GM23338 (cell line): ENCODE measurements around the gene GTF2A1. TPM values are rescaled to one million over a fixed set of nuclear protein-coding genes. Genes with fewer than 3 reads are reported as not detected.

Experiments used
- ATAC-seq: fragments of 200-7000 bp; cut with Tn5 transposase; 3 replicates; pipeline ENCODE4 v1.9.1; 2020
- DNase-seq: peaks from one replicate; pipeline ENCODE4 v3.0.0-alpha.2; 2015; ENCODE audit warnings: low spot score
- H2AFZ ChIP-seq: fragments of 200-600 bp; sonication (generic); 2 replicates; pipeline ENCODE4 v1.8.0; 2016; ENCODE audit warnings: antibody characterized with exemption, mild to moderate bottlenecking, moderate library complexity
- H3F3A ChIP-seq: fragments of 200-600 bp; sonication (generic); replicated peaks from 2 replicates; pipeline ENCODE4 v1.8.0; 2017; ENCODE audit warnings: antibody characterized with exemption, mixed run types, low read depth
- H3K27ac ChIP-seq: fragments of 200-600 bp; sonication (generic); 2 replicates; pipeline ENCODE4 v1.6.1; 2016; ENCODE audit warnings: low read depth
- H3K27me3 ChIP-seq: fragments of 200-600 bp; sonication (generic); 2 replicates; pipeline ENCODE4 v1.8.0; 2016; ENCODE audit warnings: mild to moderate bottlenecking, mixed run types, moderate library complexity; ENCODE audit not compliant: insufficient read depth
- H3K36me3 ChIP-seq: fragments of 200-600 bp; sonication (generic); 2 replicates; pipeline ENCODE4 v1.8.0; 2016; ENCODE audit warnings: mild to moderate bottlenecking; ENCODE audit not compliant: insufficient read depth
- H3K4me1 ChIP-seq: fragments of 200-600 bp; sonication (generic); 2 replicates; pipeline ENCODE4 v1.8.0; 2016; ENCODE audit warnings: mild to moderate bottlenecking, moderate library complexity; ENCODE audit not compliant: insufficient read depth
- H3K4me2 ChIP-seq: fragments of 200-600 bp; sonication (generic); 2 replicates; pipeline ENCODE4 v1.7.1; 2017; ENCODE audit warnings: mixed run types
- H3K4me3 ChIP-seq: fragments of 200-600 bp; sonication (generic); 2 replicates; pipeline ENCODE4 v1.6.1; 2016; ENCODE audit warnings: mixed run types
- H3K79me2 ChIP-seq: fragments of 200-600 bp; sonication (generic); replicated peaks from 2 replicates; pipeline ENCODE4 v1.8.0; 2017; ENCODE audit warnings: mild to moderate bottlenecking; ENCODE audit not compliant: insufficient read depth
- H3K9me2 ChIP-seq: fragments of 200-600 bp; sonication (generic); 2 replicates; pipeline ENCODE4 v1.8.0; 2017; ENCODE audit not compliant: insufficient read depth
- H4K20me1 ChIP-seq: fragments of 200-600 bp; sonication (generic); replicated peaks from 2 replicates; pipeline ENCODE4 v1.8.0; 2017; ENCODE audit warnings: mild to moderate bottlenecking; ENCODE audit not compliant: insufficient read depth
- H3K27ac Mint-ChIP-seq: 2 replicates; pipeline ENCODE4 v1.8.0; 2020; ENCODE audit warnings: inconsistent platforms, mild to moderate bottlenecking, moderate library complexity, mixed read lengths
- H3K27me3 Mint-ChIP-seq: 3 replicates; pipeline ENCODE4 v1.8.0; 2022; ENCODE audit warnings: low read depth, mild to moderate bottlenecking, moderate library complexity, mixed read lengths, inconsistent platforms; ENCODE audit not compliant: insufficient read depth, poor library complexity
- H3K36me3 Mint-ChIP-seq: 3 replicates; pipeline ENCODE4 v1.8.0; 2021; ENCODE audit warnings: low read depth, mild to moderate bottlenecking, inconsistent platforms, moderate library complexity, mixed read lengths
- H3K4me1 Mint-ChIP-seq: 3 replicates; pipeline ENCODE4 v1.8.0; 2020; ENCODE audit warnings: mild to moderate bottlenecking, inconsistent platforms, mixed read lengths
- H3K4me3 Mint-ChIP-seq: 3 replicates; pipeline ENCODE4 v1.8.0; 2021; ENCODE audit warnings: moderate library complexity, mild to moderate bottlenecking, inconsistent platforms, mixed read lengths
- H3K9me3 Mint-ChIP-seq: 3 replicates; pipeline ENCODE4 v1.8.0; 2020; ENCODE audit warnings: moderate library complexity, mild to moderate bottlenecking, inconsistent platforms, mixed read lengths
- CREB1 ChIP-seq: fragments of 250-450 bp; sonication (Bioruptor Pico); IDR thresholded peaks from 2 replicates; pipeline ENCODE4 v1.5.0; 2020; ENCODE audit warnings: low read depth, mild to moderate bottlenecking, moderate library complexity
- EZH2 ChIP-seq: fragments of 200-600 bp; sonication (generic); IDR thresholded peaks from one replicate; pipeline ENCODE4 v1.8.0; 2017; ENCODE audit warnings: antibody characterized with exemption, mild to moderate bottlenecking, low read depth; ENCODE audit not compliant: unreplicated experiment
- POLR2AphosphoS5 ChIP-seq: IDR thresholded peaks from 2 replicates; pipeline ENCODE4 v1.6.1; 2016; ENCODE audit warnings: antibody characterized with exemption, low read depth
- ZNF331 ChIP-seq: fragments of 250-450 bp; sonication (Bioruptor Pico); IDR thresholded peaks from 2 replicates; pipeline ENCODE4 v1.5.0; 2020; ENCODE audit warnings: low read depth, mild to moderate bottlenecking, moderate library complexity
- polyA plus RNA-seq: library from polyadenylated mRNA; unstranded; fragments of >200 nt; fragmentation: Nextera tagmentation; extraction: Ambion mirVana; gene quantifications from 2 replicates; pipeline ENCODE4 v1.2.1, GENCODE V29; 2016
- total RNA-seq: library from RNA; depleted of rRNA; stranded (reverse); fragments of >200 nt; shearing (Covaris generic); gene quantifications from 2 replicates; pipeline ENCODE4 v1.2.3, GENCODE V29; 2014
- TF ChIP-seq, protein P1 (sequence below): fragments of 250-450 bp; sonication (Bioruptor Pico); IDR thresholded peaks from 2 replicates; pipeline ENCODE4 v1.5.0; 2020; ENCODE audit warnings: mild to moderate bottlenecking, moderate library complexity
- TF ChIP-seq, protein P2 (sequence below), 2 experiments: fragments of 200-600 bp in 1 of 2; sonication (generic) in 1 of 2; conservative IDR thresholded peaks; 2 replicates each; pipeline versions ENCODE4 v1.5.1 to v1.6.1; 2016 to 2017; ENCODE audit warnings: antibody characterized with exemption in 2 of 2, low read depth in 2 of 2, mild to moderate bottlenecking in 2 of 2, moderate library complexity in 1 of 2
- TF ChIP-seq, protein P3 (sequence below): IDR thresholded peaks from 2 replicates; pipeline ENCODE4 v1.6.1; 2016; ENCODE audit warnings: antibody characterized with exemption

Gene GTF2A1
- total and polyA plus RNA-seq, 2 experiments from 2014 or later, result 12.1 to 50.6 TPM

DNA sequence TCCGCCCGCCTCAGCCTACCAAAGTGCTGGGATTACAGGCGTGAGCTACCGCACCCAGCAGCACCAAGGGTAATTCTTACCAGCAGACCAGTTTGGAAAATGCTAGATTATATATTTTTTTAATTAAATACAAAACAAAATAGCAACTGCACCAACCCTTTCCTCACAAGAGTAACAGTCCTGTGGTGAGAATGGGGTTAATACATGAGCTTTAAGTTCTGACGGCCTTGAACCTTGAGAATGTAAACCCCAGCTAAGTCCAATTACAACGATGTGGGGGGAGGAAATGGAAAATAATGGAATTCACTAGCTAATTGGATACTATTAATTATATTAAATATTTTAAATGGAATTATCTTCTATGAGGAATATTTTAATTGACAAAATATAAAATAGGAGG is 82.3 kb downstream of the GTF2A1 start (continued):
- TF ChIP-seq, protein P1, sequence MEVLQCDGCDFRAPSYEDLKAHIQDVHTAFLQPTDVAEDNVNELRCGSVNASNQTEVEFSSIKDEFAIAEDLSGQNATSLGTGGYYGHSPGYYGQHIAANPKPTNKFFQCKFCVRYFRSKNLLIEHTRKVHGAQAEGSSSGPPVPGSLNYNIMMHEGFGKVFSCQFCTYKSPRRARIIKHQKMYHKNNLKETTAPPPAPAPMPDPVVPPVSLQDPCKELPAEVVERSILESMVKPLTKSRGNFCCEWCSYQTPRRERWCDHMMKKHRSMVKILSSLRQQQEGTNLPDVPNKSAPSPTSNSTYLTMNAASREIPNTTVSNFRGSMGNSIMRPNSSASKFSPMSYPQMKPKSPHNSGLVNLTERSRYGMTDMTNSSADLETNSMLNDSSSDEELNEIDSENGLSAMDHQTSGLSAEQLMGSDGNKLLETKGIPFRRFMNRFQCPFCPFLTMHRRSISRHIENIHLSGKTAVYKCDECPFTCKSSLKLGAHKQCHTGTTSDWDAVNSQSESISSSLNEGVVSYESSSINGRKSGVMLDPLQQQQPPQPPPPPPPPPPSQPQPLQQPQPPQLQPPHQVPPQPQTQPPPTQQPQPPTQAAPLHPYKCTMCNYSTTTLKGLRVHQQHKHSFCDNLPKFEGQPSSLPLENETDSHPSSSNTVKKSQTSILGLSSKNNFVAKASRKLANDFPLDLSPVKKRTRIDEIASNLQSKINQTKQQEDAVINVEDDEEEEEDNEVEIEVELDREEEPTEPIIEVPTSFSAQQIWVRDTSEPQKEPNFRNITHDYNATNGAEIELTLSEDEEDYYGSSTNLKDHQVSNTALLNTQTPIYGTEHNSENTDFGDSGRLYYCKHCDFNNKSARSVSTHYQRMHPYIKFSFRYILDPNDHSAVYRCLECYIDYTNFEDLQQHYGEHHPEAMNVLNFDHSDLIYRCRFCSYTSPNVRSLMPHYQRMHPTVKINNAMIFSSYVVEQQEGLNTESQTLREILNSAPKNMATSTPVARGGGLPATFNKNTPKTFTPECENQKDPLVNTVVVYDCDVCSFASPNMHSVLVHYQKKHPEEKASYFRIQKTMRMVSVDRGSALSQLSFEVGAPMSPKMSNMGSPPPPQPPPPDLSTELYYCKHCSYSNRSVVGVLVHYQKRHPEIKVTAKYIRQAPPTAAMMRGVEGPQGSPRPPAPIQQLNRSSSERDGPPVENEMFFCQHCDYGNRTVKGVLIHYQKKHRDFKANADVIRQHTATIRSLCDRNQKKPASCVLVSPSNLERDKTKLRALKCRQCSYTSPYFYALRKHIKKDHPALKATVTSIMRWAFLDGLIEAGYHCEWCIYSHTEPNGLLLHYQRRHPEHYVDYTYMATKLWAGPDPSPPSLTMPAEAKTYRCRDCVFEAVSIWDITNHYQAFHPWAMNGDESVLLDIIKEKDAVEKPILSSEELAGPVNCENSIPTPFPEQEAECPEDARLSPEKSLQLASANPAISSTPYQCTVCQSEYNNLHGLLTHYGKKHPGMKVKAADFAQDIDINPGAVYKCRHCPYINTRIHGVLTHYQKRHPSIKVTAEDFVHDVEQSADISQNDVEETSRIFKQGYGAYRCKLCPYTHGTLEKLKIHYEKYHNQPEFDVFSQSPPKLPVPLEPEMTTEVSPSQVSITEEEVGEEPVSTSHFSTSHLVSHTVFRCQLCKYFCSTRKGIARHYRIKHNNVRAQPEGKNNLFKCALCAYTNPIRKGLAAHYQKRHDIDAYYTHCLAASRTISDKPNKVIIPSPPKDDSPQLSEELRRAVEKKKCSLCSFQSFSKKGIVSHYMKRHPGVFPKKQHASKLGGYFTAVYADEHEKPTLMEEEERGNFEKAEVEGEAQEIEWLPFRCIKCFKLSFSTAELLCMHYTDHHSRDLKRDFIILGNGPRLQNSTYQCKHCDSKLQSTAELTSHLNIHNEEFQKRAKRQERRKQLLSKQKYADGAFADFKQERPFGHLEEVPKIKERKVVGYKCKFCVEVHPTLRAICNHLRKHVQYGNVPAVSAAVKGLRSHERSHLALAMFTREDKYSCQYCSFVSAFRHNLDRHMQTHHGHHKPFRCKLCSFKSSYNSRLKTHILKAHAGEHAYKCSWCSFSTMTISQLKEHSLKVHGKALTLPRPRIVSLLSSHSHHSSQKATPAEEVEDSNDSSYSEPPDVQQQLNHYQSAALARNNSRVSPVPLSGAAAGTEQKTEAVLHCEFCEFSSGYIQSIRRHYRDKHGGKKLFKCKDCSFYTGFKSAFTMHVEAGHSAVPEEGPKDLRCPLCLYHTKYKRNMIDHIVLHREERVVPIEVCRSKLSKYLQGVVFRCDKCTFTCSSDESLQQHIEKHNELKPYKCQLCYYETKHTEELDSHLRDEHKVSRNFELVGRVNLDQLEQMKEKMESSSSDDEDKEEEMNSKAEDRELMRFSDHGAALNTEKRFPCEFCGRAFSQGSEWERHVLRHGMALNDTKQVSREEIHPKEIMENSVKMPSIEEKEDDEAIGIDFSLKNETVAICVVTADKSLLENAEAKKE (CRISPR knock-in tag), result no peak
- no peak for TF ChIP-seq POLR2AphosphoS5
- no peak for TF ChIP-seq CREB1 (CRISPR knock-in tag)
- TF ChIP-seq, protein P2, sequence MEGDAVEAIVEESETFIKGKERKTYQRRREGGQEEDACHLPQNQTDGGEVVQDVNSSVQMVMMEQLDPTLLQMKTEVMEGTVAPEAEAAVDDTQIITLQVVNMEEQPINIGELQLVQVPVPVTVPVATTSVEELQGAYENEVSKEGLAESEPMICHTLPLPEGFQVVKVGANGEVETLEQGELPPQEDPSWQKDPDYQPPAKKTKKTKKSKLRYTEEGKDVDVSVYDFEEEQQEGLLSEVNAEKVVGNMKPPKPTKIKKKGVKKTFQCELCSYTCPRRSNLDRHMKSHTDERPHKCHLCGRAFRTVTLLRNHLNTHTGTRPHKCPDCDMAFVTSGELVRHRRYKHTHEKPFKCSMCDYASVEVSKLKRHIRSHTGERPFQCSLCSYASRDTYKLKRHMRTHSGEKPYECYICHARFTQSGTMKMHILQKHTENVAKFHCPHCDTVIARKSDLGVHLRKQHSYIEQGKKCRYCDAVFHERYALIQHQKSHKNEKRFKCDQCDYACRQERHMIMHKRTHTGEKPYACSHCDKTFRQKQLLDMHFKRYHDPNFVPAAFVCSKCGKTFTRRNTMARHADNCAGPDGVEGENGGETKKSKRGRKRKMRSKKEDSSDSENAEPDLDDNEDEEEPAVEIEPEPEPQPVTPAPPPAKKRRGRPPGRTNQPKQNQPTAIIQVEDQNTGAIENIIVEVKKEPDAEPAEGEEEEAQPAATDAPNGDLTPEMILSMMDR (conservative IDR thresholded peaks at IDR 0.05; ENCODE audit: low read depth in 2 of 2), result no peak

DNA sequence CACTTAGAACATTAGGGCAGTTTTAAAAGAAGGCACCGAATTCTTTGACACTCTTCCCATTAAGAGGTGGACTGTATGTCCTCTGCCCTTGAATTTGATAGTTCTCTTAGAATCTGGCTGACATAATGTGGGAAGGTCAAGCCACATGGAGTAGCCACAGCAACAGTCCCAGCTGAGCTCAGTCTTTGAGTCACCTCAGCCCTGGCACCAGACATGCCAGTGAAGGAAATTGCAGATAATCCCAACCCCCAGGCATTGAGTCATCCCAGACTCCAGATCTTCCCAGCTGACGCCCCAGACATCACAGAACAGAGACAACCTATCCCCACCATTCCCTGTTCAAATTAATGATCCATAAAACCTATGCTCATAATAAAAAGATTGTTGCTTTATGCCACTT is 83.4 kb downstream of the GTF2A1 start:
- Histone ChIP-seq H3F3A (no peaks in the 10 kb centered on the region), H3K27ac (no peak overlapping the region), H3K27me3 (no peaks in the 10 kb centered on the region), H3K79me2 (no peaks in the 10 kb centered on the region), H3K9me2 (peaks cover 5% of the 10 kb centered on the region; the same call in 1 of the 2 replicates), H3K4me1 (no peaks in the 10 kb centered on the region), H2AFZ (no peak overlapping the region), H3K36me3 (no peaks in the 10 kb centered on the region), H3K4me3 (no peak overlapping the region), H3K4me2 (no peak overlapping the region), H4K20me1 (no peaks in the 10 kb centered on the region)
- Mint-ChIP-seq H3K4me3 (no peak overlapping the region), H3K27ac (no peak overlapping the region), H3K4me1 (no peaks in the 10 kb centered on the region), H3K9me3 (no peaks in the 10 kb centered on the region), H3K36me3 (no peaks in the 10 kb centered on the region), H3K27me3 (no peaks in the 10 kb centered on the region)
- DNase-seq (no peak), ATAC-seq (no peak)
- TF ChIP-seq, protein P2 (conservative IDR thresholded peaks at IDR 0.05; ENCODE audit: low read depth in 2 of 2), result no peak
- TF ChIP-seq, protein P3, sequence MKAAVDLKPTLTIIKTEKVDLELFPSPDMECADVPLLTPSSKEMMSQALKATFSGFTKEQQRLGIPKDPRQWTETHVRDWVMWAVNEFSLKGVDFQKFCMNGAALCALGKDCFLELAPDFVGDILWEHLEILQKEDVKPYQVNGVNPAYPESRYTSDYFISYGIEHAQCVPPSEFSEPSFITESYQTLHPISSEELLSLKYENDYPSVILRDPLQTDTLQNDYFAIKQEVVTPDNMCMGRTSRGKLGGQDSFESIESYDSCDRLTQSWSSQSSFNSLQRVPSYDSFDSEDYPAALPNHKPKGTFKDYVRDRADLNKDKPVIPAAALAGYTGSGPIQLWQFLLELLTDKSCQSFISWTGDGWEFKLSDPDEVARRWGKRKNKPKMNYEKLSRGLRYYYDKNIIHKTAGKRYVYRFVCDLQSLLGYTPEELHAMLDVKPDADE, result no peak
- TF ChIP-seq EZH2 (no peak), POLR2AphosphoS5 (no peak), ZNF331 (CRISPR knock-in tag) (no peak)
